IPS-18a (cell line): Measurements from ENCODE around the gene ZBTB7C.

ENCODE experiments used
- H3K27ac ChIP-seq: one replicate; pipeline ENCODE4 v1.5.1; 2013; ENCODE audit warnings: low read length
- H3K27me3 ChIP-seq: one replicate; pipeline ENCODE4 v1.6.1; 2013; ENCODE audit warnings: mild to moderate bottlenecking, low read length; ENCODE audit not compliant: control insufficient read depth, insufficient read depth
- H3K36me3 ChIP-seq: one replicate; pipeline ENCODE4 v1.6.1; 2013; ENCODE audit warnings: low read depth, low read length; ENCODE audit not compliant: control insufficient read depth
- H3K4me1 ChIP-seq: one replicate; pipeline ENCODE4 v1.6.1; 2013; ENCODE audit warnings: low read depth, low read length; ENCODE audit not compliant: control insufficient read depth
- H3K4me3 ChIP-seq: one replicate; pipeline ENCODE4 v1.5.1; 2013; ENCODE audit warnings: low read length
- H3K9ac ChIP-seq: one replicate; pipeline ENCODE4 v1.6.1; 2013; ENCODE audit warnings: mild to moderate bottlenecking, low read length, moderate library complexity
- H3K9me3 ChIP-seq: one replicate; pipeline ENCODE4 v1.6.1; 2013; ENCODE audit warnings: low read depth, low read length; ENCODE audit not compliant: control insufficient read depth

The ZBTB7C gene

GRCh38 chr18:48413342-48413741 is 4.2 kb upstream of the ZBTB7C start:
- H3K4me1 ChIP-seq, result peaks cover 6% of the 10 kb centered on the region
- no peak overlapping the region for H3K4me3 ChIP-seq
- peaks cover 33% of the 10 kb centered on the region for H3K27me3 ChIP-seq
- no peaks in the 10 kb centered on the region for H3K36me3 ChIP-seq
- no peak overlapping the region for H3K27ac ChIP-seq
- no peak overlapping the region for H3K9ac ChIP-seq
- no peaks in the 10 kb centered on the region for H3K9me3 ChIP-seq

- peaks cover 10% of the 10 kb centered on the region for H3K4me1 ChIP-seq
- H3K27me3 ChIP-seq, result peaks cover 42% of the 10 kb centered on the region
- no peak overlapping the region for H3K4me3 ChIP-seq
- no peak overlapping the region for H3K27ac ChIP-seq
- no peak overlapping the region for H3K9ac ChIP-seq
- no peaks in the 10 kb centered on the region for H3K9me3 ChIP-seq
- H3K36me3 ChIP-seq, result no peaks in the 10 kb centered on the region
These were observed 3.3 kb upstream of the ZBTB7C start for GRCh38 chr18:48412339-48412929.

- peaks cover 55% of the 10 kb centered on the region for H3K27me3 ChIP-seq
- peaks cover 10% of the 10 kb centered on the region for H3K4me1 ChIP-seq
- H3K9ac ChIP-seq, result no peak overlapping the region
- H3K36me3 ChIP-seq, result no peaks in the 10 kb centered on the region
- peak overlapping the region; percentile 78 for H3K4me3 ChIP-seq
- no peak overlapping the region for H3K27ac ChIP-seq
- H3K9me3 ChIP-seq, result no peaks in the 10 kb centered on the region
These were observed 1.1 kb upstream of the ZBTB7C start for GRCh38 chr18:48410095-48410920.

GRCh38 chr18:48409591-48410094 is 460 bp upstream of the ZBTB7C start:
- no peak overlapping the region for H3K9ac ChIP-seq
- peaks cover 60% of the 10 kb centered on the region for H3K27me3 ChIP-seq

GRCh38 chr18:48408111-48408726 is 964 bp downstream of the ZBTB7C start:
- H3K4me3 ChIP-seq, result peak overlapping the region; percentile 64
- H3K27me3 ChIP-seq, result peaks cover 61% of the 10 kb centered on the region
- H3K9me3 ChIP-seq, result no peaks in the 10 kb centered on the region
- H3K4me1 ChIP-seq, result peaks cover 10% of the 10 kb centered on the region
- no peak overlapping the region for H3K27ac ChIP-seq
- no peaks in the 10 kb centered on the region for H3K36me3 ChIP-seq
- no peak overlapping the region for H3K9ac ChIP-seq

More at GRCh38 chr18:48409591-48410094, 460 bp upstream of the ZBTB7C start:
- peak overlapping the region; percentile 78 for H3K4me3 ChIP-seq
- H3K9me3 ChIP-seq, result no peaks in the 10 kb centered on the region
- H3K27ac ChIP-seq, result no peak overlapping the region
- H3K4me1 ChIP-seq, result peaks cover 10% of the 10 kb centered on the region
- no peaks in the 10 kb centered on the region for H3K36me3 ChIP-seq

- H3K27me3 ChIP-seq, result peaks cover 60% of the 10 kb centered on the region
- H3K27ac ChIP-seq, result no peak overlapping the region
- no peak overlapping the region for H3K9ac ChIP-seq
These were observed 1.8 kb downstream of the ZBTB7C start for GRCh38 chr18:48407358-48407757.

GRCh38 chr18:48405978-48406377 is 3.2 kb downstream of the ZBTB7C start:
- no peaks in the 10 kb centered on the region for H3K9me3 ChIP-seq
- H3K4me1 ChIP-seq, result peaks cover 9% of the 10 kb centered on the region
- H3K27me3 ChIP-seq, result peaks cover 46% of the 10 kb centered on the region
- no peak overlapping the region for H3K9ac ChIP-seq
- no peak overlapping the region for H3K27ac ChIP-seq
- H3K36me3 ChIP-seq, result no peaks in the 10 kb centered on the region
- H3K4me3 ChIP-seq, result no peak overlapping the region

More at GRCh38 chr18:48407358-48407757, 1.8 kb downstream of the ZBTB7C start:
- no peaks in the 10 kb centered on the region for H3K36me3 ChIP-seq
- no peak overlapping the region for H3K4me3 ChIP-seq
- H3K4me1 ChIP-seq, result peaks cover 10% of the 10 kb centered on the region
- H3K9me3 ChIP-seq, result no peaks in the 10 kb centered on the region

- peaks cover 40% of the 10 kb centered on the region for H3K27me3 ChIP-seq
- peaks cover 6% of the 10 kb centered on the region for H3K4me1 ChIP-seq
- H3K36me3 ChIP-seq, result no peaks in the 10 kb centered on the region
- H3K9me3 ChIP-seq, result no peaks in the 10 kb centered on the region
- no peak overlapping the region for H3K27ac ChIP-seq
- H3K9ac ChIP-seq, result no peak overlapping the region
- H3K4me3 ChIP-seq, result no peak overlapping the region
These were observed 4.3 kb downstream of the ZBTB7C start for GRCh38 chr18:48404716-48405507.

GRCh38 chr18:48402953-48403352 is 6.2 kb downstream of the ZBTB7C start:
- H3K4me3 ChIP-seq, result no peak overlapping the region
- H3K27me3 ChIP-seq, result peaks cover 32% of the 10 kb centered on the region
- no peaks in the 10 kb centered on the region for H3K9me3 ChIP-seq
- H3K27ac ChIP-seq, result no peak overlapping the region
- H3K4me1 ChIP-seq, result peaks cover 2% of the 10 kb centered on the region
- H3K9ac ChIP-seq, result no peak overlapping the region
- H3K36me3 ChIP-seq, result no peaks in the 10 kb centered on the region

GRCh38 chr18:48399303-48400075 is 9.7 kb downstream of the ZBTB7C start:
- Histone ChIP-seq H3K9ac (no peak overlapping the region), H3K4me3 (no peak overlapping the region), H3K36me3 (no peaks in the 10 kb centered on the region), H3K27ac (no peak overlapping the region), H3K9me3 (no peaks in the 10 kb centered on the region), H3K27me3 (no peaks in the 10 kb centered on the region), H3K4me1 (no peaks in the 10 kb centered on the region)
